Transverse colon (tissue), 4 donors: ENCODE measurements around the gene BHLHA9.

Source experiments
- CTCF ChIP-seq, 5 experiments: fragments of 200-600 bp in 3 of 5; fragments of 450-650 bp in 2 of 5; sonication (generic) in 3 of 5; IDR thresholded peaks; 1 replicate in 2 of 5; 2 replicates in 3 of 5; pipeline ENCODE4 v1.5.1; 2016 to 2017; ENCODE audit warnings: antibody characterized with exemption in 5 of 5, inconsistent platforms in 3 of 5, mild to moderate bottlenecking in 2 of 5, moderate library complexity in 1 of 5
- POLR2A ChIP-seq: fragments of 450-650 bp; IDR thresholded peaks from one replicate; pipeline ENCODE4 v1.6.1; 2016; ENCODE audit warnings: antibody characterized with exemption, mild to moderate bottlenecking, moderate library complexity
- POLR2AphosphoS5 ChIP-seq, 3 donors: sonication (generic); formaldehyde crosslinking; IDR thresholded peaks; one replicate each; pipeline ENCODE4 v1.6.1; 2016; ENCODE audit warnings: antibody characterized with exemption in 3 of 3

DNA sequence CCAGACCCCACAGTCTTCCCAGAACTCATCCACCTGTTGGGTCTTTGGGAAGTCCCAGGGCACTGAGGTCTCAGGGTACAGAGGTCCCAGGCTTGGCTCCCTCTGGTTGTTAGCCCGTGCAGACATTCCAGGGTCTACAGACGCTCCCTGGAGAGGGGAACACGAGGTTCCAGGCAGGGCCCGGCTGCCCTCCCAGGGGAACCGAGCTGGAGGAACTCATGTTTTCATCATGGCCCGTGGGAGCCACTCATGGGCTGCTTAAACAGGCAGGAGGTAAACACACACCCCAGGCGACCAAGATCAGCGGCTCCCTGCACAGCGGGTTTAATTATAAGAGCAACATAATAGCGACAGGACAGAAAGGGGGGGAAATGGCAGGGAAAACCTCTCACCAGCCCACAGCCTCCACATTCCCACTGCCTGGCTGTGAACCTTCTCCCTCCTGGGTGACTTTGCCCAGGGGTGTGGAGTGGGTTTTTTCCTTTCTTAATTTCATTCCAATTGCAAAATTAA, 45.7 kb downstream of the BHLHA9 start:
- TF ChIP-seq CTCF (IDR thresholded peaks at IDR 0.05), result no peak
- TF ChIP-seq POLR2AphosphoS5 (IDR thresholded peaks at IDR 0.05), result no peak
- TF ChIP-seq POLR2A, result no peak
